DND-41 (cell line): ENCODE data around the gene ZMIZ1.

Experiments
- ATAC-seq: fragments of 200-7000 bp; cut with Tn5 transposase; 3 replicates; pipeline ENCODE4 v1.9.1; 2021; ENCODE audit warnings: low read depth; ENCODE audit not compliant: insufficient read depth
- DNase-seq: peaks from one replicate; pipeline ENCODE4 v3.0.0-alpha.2; 2020
- H2AFZ ChIP-seq: 2 replicates; pipeline ENCODE4 v1.6.0; 2012; ENCODE audit warnings: low read depth, low read length
- H3K27ac ChIP-seq: 2 replicates; pipeline ENCODE4 v1.5.1; 2012; ENCODE audit warnings: low read length, inconsistent platforms
- H3K27me3 ChIP-seq: fragments of 200-600 bp; sonication (generic); 2 replicates; pipeline ENCODE4 v1.6.0; 2012; ENCODE audit warnings: low read length, mild to moderate bottlenecking, inconsistent platforms; ENCODE audit not compliant: insufficient read depth, poor library complexity
- H3K36me3 ChIP-seq: 2 replicates; pipeline ENCODE4 v1.5.1; 2012; ENCODE audit warnings: low read length, inconsistent platforms; ENCODE audit not compliant: insufficient read depth
- H3K4me1 ChIP-seq: 2 replicates; pipeline ENCODE4 v1.5.1; 2012; ENCODE audit warnings: mild to moderate bottlenecking, low read length; ENCODE audit not compliant: insufficient read depth
- H3K4me2 ChIP-seq: 2 replicates; pipeline ENCODE4 v1.6.0; 2012; ENCODE audit warnings: mild to moderate bottlenecking, moderate library complexity, low read length, inconsistent platforms; ENCODE audit not compliant: insufficient read depth
- H3K4me3 ChIP-seq, 2 experiments: fragments of 200-600 bp in 1 of 2; shearing (Covaris generic) in 1 of 2; 2 replicates each; pipeline ENCODE4 v1.5.1; 2012 to 2016; ENCODE audit warnings: inconsistent platforms in 2 of 2, low read length in 2 of 2, mild to moderate bottlenecking in 2 of 2, low read depth in 1 of 2, moderate library complexity in 1 of 2
- H3K79me2 ChIP-seq: 2 replicates; pipeline ENCODE4 v1.6.0; 2012; ENCODE audit warnings: low read length, inconsistent platforms; ENCODE audit not compliant: insufficient read depth
- H3K9ac ChIP-seq: 2 replicates; pipeline ENCODE4 v1.6.0; 2012; ENCODE audit warnings: low read depth, mild to moderate bottlenecking, inconsistent platforms, low read length, moderate library complexity
- H3K9me3 ChIP-seq: 2 replicates; pipeline ENCODE4 v1.5.1; 2012; ENCODE audit warnings: low read length, moderate library complexity, mild to moderate bottlenecking, inconsistent platforms; ENCODE audit not compliant: insufficient read depth, severe bottlenecking
- H4K20me1 ChIP-seq: 2 replicates; pipeline ENCODE4 v1.6.0; 2012; ENCODE audit warnings: low read length; ENCODE audit not compliant: insufficient read depth
- EZH2 ChIP-seq: IDR thresholded peaks from 3 replicates; pipeline ENCODE4 v1.6.1; 2012; ENCODE audit warnings: borderline replicate concordance, low read depth, mild to moderate bottlenecking, moderate library complexity, low read length, inconsistent platforms; ENCODE audit not compliant: severe bottlenecking
- TF ChIP-seq, protein P1 (sequence below): IDR thresholded peaks from 2 replicates; pipeline ENCODE4 v1.5.1; 2012; ENCODE audit warnings: borderline replicate concordance, low read length, moderate library complexity, mild to moderate bottlenecking; ENCODE audit not compliant: poor library complexity, severe bottlenecking; ENCODE audit errors: extremely low read depth

ZMIZ1 gene

DNA sequence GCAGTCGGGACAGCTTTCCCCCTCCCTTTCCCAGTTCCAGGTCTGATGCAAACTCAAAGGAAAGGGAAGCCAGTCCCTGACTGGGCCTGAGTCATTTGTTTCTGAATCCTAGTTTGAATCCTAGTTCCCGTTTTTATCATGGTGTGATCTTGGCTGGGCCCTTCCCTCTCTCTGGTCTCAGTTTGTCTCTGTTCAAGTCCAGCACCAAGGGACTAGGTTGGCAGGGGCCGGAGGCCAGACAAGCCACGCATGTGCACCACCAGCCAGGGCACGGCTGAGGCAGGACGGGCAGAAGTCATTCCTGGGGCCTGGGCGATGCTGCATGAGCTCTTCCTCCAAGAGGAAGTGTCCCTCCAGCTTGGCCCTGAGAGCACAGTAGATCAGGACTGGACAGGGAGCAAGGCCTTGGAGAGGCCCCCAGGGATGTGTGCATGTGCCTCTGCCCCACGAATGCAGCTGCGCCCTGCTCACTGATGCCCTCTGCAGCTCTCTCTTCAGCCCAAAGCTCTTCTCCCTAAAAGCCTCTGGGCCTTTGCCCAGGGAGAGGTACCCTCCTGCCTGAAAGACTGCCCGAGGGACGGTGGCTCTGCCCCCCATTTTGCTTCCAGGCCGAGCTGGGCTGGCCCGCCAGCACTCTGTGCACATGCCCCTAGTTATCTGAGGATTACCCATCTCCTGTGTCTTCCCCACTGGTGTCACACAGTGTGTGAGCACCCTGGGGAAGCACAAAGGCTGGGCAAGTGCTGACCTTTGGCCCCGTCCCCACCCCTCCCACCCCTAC, 86.7 kb downstream of the ZMIZ1 start:
- H3K4me2 ChIP-seq: no peak overlapping the region

DNA sequence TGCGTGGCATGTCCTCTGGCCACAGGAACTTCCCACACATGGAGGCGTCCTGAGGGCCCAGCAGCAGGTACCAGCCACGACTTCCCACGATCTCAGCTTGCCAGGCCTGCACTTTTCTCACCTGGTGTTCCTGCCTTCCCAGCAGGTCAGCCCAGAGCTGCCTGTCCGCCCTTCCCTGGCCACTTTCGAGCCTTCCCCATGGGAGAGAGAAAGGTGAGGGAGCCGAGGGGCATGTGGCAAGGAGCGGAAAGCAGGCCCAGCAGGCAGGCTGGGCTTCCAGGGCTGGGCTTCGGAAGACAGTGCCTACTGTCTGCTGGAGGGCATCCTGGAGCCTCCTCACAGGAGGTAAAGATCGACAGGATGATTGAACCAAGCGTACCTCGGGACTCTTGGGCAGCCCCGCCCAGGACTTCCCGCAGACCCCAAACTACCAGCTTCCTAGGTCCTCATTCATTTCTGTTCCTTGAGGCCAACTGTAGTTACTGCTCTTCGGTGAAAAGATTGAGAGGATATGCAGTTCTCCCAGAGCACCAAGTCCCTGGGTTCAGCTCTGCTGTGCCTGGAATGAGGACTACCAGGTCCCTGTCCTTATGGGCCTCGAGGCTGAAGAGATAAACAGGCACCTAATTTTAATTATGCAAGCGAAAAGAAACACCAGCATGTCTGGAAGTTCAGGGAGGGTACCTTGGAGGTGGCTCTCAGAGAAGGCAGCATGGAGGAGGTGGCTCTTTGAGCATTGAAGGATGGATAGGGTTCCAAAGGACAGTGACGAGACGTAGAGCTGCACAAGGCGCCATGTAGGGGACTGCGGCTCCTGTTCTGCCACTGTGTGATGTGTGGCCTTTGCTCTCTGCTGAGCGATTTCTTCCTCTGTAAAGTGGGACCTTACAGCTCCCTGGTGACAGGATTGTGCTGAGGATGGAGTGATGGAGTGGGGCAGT, 87.8 kb downstream of the ZMIZ1 start:
- H3K27ac ChIP-seq: 0 out of 2 replicates have a peak overlapping the region, but pooled peaks have one; percentile 44
- H3K9me3 ChIP-seq: no peaks in the 10 kb centered on the region
- H3K27me3 ChIP-seq: no peaks in the 10 kb centered on the region
- H3K4me1 ChIP-seq: no peaks in the 10 kb centered on the region
- H3K4me2 ChIP-seq: no peak overlapping the region
- no peak overlapping the region for H3K9ac ChIP-seq
- no peak overlapping the region for H3K4me3 ChIP-seq
- ATAC-seq: no peak
- H4K20me1 ChIP-seq: peaks cover 61% of the 10 kb centered on the region
- H3K79me2 ChIP-seq: peaks cover 9% of the 10 kb centered on the region; the same call in 1 of the 2 replicates
- no peak for DNase-seq
- no peak overlapping the region for H2AFZ ChIP-seq
- no peak for TF ChIP-seq EZH2
- TF ChIP-seq, protein P1, sequence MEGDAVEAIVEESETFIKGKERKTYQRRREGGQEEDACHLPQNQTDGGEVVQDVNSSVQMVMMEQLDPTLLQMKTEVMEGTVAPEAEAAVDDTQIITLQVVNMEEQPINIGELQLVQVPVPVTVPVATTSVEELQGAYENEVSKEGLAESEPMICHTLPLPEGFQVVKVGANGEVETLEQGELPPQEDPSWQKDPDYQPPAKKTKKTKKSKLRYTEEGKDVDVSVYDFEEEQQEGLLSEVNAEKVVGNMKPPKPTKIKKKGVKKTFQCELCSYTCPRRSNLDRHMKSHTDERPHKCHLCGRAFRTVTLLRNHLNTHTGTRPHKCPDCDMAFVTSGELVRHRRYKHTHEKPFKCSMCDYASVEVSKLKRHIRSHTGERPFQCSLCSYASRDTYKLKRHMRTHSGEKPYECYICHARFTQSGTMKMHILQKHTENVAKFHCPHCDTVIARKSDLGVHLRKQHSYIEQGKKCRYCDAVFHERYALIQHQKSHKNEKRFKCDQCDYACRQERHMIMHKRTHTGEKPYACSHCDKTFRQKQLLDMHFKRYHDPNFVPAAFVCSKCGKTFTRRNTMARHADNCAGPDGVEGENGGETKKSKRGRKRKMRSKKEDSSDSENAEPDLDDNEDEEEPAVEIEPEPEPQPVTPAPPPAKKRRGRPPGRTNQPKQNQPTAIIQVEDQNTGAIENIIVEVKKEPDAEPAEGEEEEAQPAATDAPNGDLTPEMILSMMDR: no peak
- H3K36me3 ChIP-seq: peaks cover 11% of the 10 kb centered on the region; the same call in 1 of the 2 replicates

More for the DNA sequence above, 86.7 kb downstream of the ZMIZ1 start:
- no peak for DNase-seq
- H3K4me3 ChIP-seq: no peak overlapping the region
- no peak overlapping the region for H2AFZ ChIP-seq
- H3K79me2 ChIP-seq: peaks cover 8% of the 10 kb centered on the region; the same call in 1 of the 2 replicates
- H3K4me1 ChIP-seq: no peaks in the 10 kb centered on the region
- H4K20me1 ChIP-seq: peaks cover 53% of the 10 kb centered on the region
- 0 out of 3 replicates have a peak, but pooled peaks have one; percentile 31 for ATAC-seq
- no peak overlapping the region for H3K9ac ChIP-seq
- no peak overlapping the region for H3K27ac ChIP-seq
- H3K27me3 ChIP-seq: no peaks in the 10 kb centered on the region
- H3K9me3 ChIP-seq: no peaks in the 10 kb centered on the region
- peaks cover 7% of the 10 kb centered on the region; the same call in 1 of the 2 replicates for H3K36me3 ChIP-seq
- TF ChIP-seq EZH2: no peak
- TF ChIP-seq, protein P1: no peak

DNA sequence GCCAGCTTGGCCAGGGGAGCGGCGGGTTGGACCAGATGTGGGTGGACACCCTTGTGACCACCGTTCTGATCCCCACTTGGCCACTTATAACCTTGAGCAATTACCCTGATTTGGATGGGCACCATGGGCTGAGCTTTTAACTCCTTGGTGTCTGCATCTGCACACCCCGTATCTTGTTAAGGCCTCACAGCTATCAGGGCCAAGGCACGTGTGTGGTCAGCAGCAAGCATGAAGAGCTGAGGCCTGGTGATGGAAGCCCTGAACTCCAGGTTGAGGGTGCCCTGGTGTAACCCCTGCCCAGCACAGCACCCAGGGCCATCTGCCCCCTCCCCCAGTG, 89.2 kb downstream of the ZMIZ1 start:
- no peak overlapping the region for H3K4me3 ChIP-seq
- no peaks in the 10 kb centered on the region for H3K9me3 ChIP-seq
- H3K79me2 ChIP-seq: peaks cover 9% of the 10 kb centered on the region; the same call in 1 of the 2 replicates
- no peak overlapping the region for H3K27ac ChIP-seq
- H3K4me2 ChIP-seq: no peak overlapping the region
- H4K20me1 ChIP-seq: peaks cover 64% of the 10 kb centered on the region
- no peaks in the 10 kb centered on the region for H3K4me1 ChIP-seq
- H3K9ac ChIP-seq: no peak overlapping the region
- no peak for TF ChIP-seq EZH2
- TF ChIP-seq, protein P1: no peak
- no peak for DNase-seq
- H3K36me3 ChIP-seq: peaks cover 21% of the 10 kb centered on the region; the same call in 1 of the 2 replicates
- H3K27me3 ChIP-seq: no peaks in the 10 kb centered on the region
- no peak overlapping the region for H2AFZ ChIP-seq
- ATAC-seq: no peak
